GM12801 (cell line): ENCODE measurements around the gene RPS4Y1.

Source experiments
- TF ChIP-seq, protein P1 (sequence below): IDR thresholded peaks from one replicate; pipeline ENCODE4 v1.5.1; 2011; ENCODE audit warnings: control low read depth; ENCODE audit not compliant: insufficient read length; ENCODE audit errors: extremely low read depth

The RPS4Y1 gene

DNA sequence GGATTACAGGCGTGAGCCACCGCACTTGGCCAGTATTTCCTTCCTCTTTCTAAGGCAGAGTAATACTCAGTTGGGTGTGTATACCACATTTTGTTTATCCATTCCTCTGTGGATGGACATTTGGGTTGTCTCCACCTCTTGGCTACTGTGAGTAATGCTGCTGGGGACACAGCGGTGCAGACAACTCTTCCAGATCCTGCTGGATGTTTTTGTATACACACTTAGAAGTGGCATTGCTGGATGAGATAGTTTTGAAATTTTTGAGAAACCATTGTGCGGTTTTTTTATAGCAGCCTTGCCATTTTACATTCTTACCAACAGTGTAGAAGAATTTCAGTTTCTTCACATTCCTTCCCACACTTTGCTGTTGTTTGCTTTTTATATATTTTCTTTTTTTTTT is 16.3 kb downstream of the RPS4Y1 start:
- TF ChIP-seq, protein P1, sequence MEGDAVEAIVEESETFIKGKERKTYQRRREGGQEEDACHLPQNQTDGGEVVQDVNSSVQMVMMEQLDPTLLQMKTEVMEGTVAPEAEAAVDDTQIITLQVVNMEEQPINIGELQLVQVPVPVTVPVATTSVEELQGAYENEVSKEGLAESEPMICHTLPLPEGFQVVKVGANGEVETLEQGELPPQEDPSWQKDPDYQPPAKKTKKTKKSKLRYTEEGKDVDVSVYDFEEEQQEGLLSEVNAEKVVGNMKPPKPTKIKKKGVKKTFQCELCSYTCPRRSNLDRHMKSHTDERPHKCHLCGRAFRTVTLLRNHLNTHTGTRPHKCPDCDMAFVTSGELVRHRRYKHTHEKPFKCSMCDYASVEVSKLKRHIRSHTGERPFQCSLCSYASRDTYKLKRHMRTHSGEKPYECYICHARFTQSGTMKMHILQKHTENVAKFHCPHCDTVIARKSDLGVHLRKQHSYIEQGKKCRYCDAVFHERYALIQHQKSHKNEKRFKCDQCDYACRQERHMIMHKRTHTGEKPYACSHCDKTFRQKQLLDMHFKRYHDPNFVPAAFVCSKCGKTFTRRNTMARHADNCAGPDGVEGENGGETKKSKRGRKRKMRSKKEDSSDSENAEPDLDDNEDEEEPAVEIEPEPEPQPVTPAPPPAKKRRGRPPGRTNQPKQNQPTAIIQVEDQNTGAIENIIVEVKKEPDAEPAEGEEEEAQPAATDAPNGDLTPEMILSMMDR: no peak

DNA sequence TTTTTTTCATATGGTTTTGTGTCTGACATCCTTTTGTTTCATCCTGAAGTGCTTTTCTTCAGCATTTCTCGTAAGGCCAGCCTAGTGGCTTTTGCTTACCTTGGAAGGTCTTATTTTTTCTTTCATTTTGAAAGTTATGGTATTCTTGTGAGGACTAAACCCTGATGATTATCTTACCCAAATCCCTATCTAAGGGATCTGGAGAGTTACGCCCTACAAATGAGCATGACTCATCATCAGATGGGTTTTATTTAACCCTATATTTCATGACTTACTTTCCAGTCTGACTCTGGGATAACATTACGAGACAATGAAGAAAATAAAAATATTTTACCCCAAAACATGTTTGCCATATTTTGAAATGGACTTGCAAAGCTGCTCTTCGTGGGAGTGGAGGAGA is 18.4 kb downstream of the RPS4Y1 start:
- TF ChIP-seq, protein P1: no peak

DNA sequence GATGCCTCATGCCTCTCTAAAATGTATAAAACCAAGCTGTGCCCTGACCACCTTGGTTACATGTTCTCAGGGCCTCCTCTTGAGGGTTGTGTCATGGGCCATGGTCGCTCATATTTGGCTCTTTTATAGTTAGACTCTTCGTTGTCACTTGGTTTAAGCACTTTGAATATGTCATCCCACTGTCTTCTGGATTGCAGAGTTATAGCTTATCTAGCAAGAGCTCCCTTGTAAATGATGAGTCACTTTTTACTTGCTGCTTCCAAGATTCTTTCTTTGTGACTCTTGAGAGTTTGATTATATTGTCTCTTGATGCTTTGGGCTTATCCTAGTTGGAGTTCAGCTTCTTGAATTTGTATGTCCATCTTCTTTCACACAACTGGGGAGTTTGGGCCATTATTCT is 19.1 kb downstream of the RPS4Y1 start:
- TF ChIP-seq, protein P1: no peak

GRCh38 chrY:2866581-2866980 is 25.2 kb downstream of the RPS4Y1 start:
- TF ChIP-seq, protein P1: no peak

DNA sequence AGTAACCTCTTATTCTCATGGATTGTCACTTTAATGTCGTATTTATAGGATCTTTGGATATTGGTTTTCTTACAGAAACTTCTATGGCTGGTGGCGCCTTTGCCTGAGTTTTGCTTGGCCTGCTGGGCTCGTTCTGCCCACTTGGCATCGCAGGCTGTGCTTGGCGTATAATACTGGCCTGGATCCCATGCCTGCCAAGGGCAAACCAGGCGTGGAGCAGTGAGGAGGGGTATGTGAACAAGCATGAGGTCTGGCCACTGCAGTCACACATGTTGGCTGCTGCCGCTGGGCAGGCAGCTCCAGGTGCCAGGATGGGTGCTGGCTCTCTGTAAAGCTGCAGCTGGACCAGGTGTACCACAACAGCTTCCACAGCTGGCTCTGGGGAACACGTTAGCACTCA is 26.1 kb downstream of the RPS4Y1 start:
- TF ChIP-seq, protein P1: no peak

DNA sequence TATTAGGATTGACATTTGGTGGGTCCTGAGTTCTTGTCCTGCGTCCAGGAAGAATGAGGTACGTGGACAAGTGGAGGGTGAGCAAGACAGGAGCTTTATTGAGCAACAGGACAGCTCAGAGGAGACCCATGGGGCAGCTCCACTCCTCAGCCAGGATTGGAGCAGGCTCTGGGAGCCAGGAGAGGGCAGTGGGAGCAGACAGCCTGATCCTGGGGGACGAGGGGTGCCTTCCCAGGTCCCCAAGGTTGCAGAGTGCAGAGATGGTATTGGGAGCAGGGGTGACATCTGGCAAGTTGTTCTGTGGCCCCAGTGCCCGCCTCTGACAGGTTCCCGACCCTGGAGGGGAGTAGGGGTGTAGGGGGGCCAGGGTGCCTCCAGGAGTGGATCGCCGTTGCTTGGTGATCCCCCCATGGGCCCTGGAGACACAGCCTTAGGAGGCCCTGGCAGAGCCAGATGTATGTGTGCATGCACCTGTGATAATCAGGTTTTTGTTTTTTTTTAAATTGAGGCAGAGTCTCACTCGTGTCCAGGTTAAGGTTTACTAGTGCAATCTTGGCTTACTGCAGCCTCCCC is 26.7 kb downstream of the RPS4Y1 start:
- TF ChIP-seq, protein P1: no peak

DNA sequence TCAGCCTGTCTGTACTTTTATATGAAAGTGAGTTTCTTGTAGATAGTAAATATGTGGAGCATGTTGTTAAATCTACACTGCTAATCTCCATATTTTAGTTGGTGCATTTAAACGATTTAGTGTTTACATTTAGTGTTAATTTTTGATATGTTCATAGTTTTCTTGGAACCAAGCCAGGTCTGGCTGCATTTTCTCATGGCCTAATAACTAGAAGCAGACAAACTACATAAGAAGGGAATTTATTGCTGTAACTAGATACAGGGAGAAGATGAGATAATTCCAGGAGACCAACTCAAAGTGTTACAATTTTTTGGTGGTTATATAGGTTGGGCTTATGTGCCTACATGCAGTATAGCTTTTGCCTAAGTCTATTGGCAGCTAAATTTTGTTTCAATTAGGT is 32.8 kb downstream of the RPS4Y1 start:
- TF ChIP-seq, protein P1: no peak
